ENCODE measurements around the gene NFIA.
"Not testable (repeated sequence)": the region's sequence is repeated elsewhere in the genome, so short reads cannot be mapped to it uniquely, and the experiment has no call there.

The NFIA gene

GRCh38 chr1:61064673-61065072 is 17.7 kb upstream of the NFIA start:
- Histone ChIP-seq H3K4me1 (ENCODE audit: control insufficient read depth, insufficient read depth, low read length) (no peaks in the 10 kb centered on the region), H3K4me3 (ENCODE audit: low read depth, low read length) (no peak overlapping the region), H3K27me3 (ENCODE audit: control insufficient read depth, insufficient read depth, low read length) (no peaks in the 10 kb centered on the region; the same call in 1 of the 2 replicates), H3K9ac (ENCODE audit: low read depth, low read length) (no peak overlapping the region), H3K36me3 (ENCODE audit: control insufficient read depth, insufficient read depth, low read length) (no peaks in the 10 kb centered on the region), H3K27ac (ENCODE audit: low read depth, low read length) (no peak overlapping the region), H3K9me3 (ENCODE audit: control insufficient read depth, insufficient read depth, low read length) (no peaks in the 10 kb centered on the region)

GRCh38 chr1:61067446-61068019 is 14.8 kb upstream of the NFIA start:
- no peaks in the 10 kb centered on the region for H3K9me3 ChIP-seq (ENCODE audit: control insufficient read depth, insufficient read depth, low read length)
- H3K36me3 ChIP-seq (ENCODE audit: control insufficient read depth, insufficient read depth, low read length): no peaks in the 10 kb centered on the region
- H3K9ac ChIP-seq (ENCODE audit: low read depth, low read length): no peak overlapping the region
- no peak overlapping the region for H3K4me3 ChIP-seq (ENCODE audit: low read depth, low read length)
- peaks cover 25% of the 10 kb centered on the region for H3K27me3 ChIP-seq (ENCODE audit: control insufficient read depth, insufficient read depth, low read length)
- no peak overlapping the region for H3K27ac ChIP-seq (ENCODE audit: low read depth, low read length)
- peaks cover 12% of the 10 kb centered on the region; the same call in 1 of the 2 replicates for H3K4me1 ChIP-seq (ENCODE audit: control insufficient read depth, insufficient read depth, low read length)

GRCh38 chr1:61070054-61070453 is 12.3 kb upstream of the NFIA start:
- Histone ChIP-seq H3K9ac (ENCODE audit: low read depth, low read length) (no peak overlapping the region), H3K36me3 (ENCODE audit: control insufficient read depth, insufficient read depth, low read length) (no peaks in the 10 kb centered on the region), H3K27ac (ENCODE audit: low read depth, low read length) (no peak overlapping the region), H3K4me3 (ENCODE audit: low read depth, low read length) (no peak overlapping the region), H3K9me3 (ENCODE audit: control insufficient read depth, insufficient read depth, low read length) (no peaks in the 10 kb centered on the region), H3K27me3 (ENCODE audit: control insufficient read depth, insufficient read depth, low read length) (peaks cover 30% of the 10 kb centered on the region), H3K4me1 (ENCODE audit: control insufficient read depth, insufficient read depth, low read length) (peaks cover 12% of the 10 kb centered on the region; the same call in 1 of the 2 replicates)

GRCh38 chr1:61071205-61072130 is 10.9 kb upstream of the NFIA start:
- peaks cover 17% of the 10 kb centered on the region for H3K4me1 ChIP-seq (ENCODE audit: control insufficient read depth, insufficient read depth, low read length)
- H3K27ac ChIP-seq (ENCODE audit: low read depth, low read length): no peak overlapping the region

GRCh38 chr1:61073871-61074270 is 8.5 kb upstream of the NFIA start:
- no peaks in the 10 kb centered on the region for H3K9me3 ChIP-seq (ENCODE audit: control insufficient read depth, insufficient read depth, low read length)
- peaks cover 28% of the 10 kb centered on the region for H3K4me1 ChIP-seq (ENCODE audit: control insufficient read depth, insufficient read depth, low read length)
- no peak overlapping the region for H3K4me3 ChIP-seq (ENCODE audit: low read depth, low read length)
- H3K27ac ChIP-seq (ENCODE audit: low read depth, low read length): no peak overlapping the region
- peaks cover 50% of the 10 kb centered on the region for H3K27me3 ChIP-seq (ENCODE audit: control insufficient read depth, insufficient read depth, low read length)
- H3K9ac ChIP-seq (ENCODE audit: low read depth, low read length): no peak overlapping the region
- no peaks in the 10 kb centered on the region for H3K36me3 ChIP-seq (ENCODE audit: control insufficient read depth, insufficient read depth, low read length)

More at GRCh38 chr1:61071205-61072130, 10.9 kb upstream of the NFIA start:
- H3K4me3 ChIP-seq (ENCODE audit: low read depth, low read length): no peak overlapping the region
- no peaks in the 10 kb centered on the region for H3K36me3 ChIP-seq (ENCODE audit: control insufficient read depth, insufficient read depth, low read length)
- no peaks in the 10 kb centered on the region for H3K9me3 ChIP-seq (ENCODE audit: control insufficient read depth, insufficient read depth, low read length)
- peaks cover 41% of the 10 kb centered on the region for H3K27me3 ChIP-seq (ENCODE audit: control insufficient read depth, insufficient read depth, low read length)
- H3K9ac ChIP-seq (ENCODE audit: low read depth, low read length): no peak overlapping the region

GRCh38 chr1:61075833-61076232 is 6.5 kb upstream of the NFIA start:
- Histone ChIP-seq H3K27me3 (ENCODE audit: control insufficient read depth, insufficient read depth, low read length) (peaks cover 59% of the 10 kb centered on the region), H3K4me3 (ENCODE audit: low read depth, low read length) (0 out of 2 replicates have a peak overlapping the region, but pooled peaks have one; percentile 78), H3K4me1 (ENCODE audit: control insufficient read depth, insufficient read depth, low read length) (peaks cover 37% of the 10 kb centered on the region)
- not testable (repeated sequence) for H3K9me3 ChIP-seq (ENCODE audit: control insufficient read depth, insufficient read depth, low read length); H3K27ac ChIP-seq (ENCODE audit: low read depth, low read length); H3K36me3 ChIP-seq (ENCODE audit: control insufficient read depth, insufficient read depth, low read length); H3K9ac ChIP-seq (ENCODE audit: low read depth, low read length)

- H3K9me3 ChIP-seq (ENCODE audit: control insufficient read depth, insufficient read depth, low read length): no peaks in the 10 kb centered on the region
- peak overlapping the region; percentile 93 for H3K27ac ChIP-seq (ENCODE audit: low read depth, low read length)
- H3K4me1 ChIP-seq (ENCODE audit: control insufficient read depth, insufficient read depth, low read length): peaks cover 39% of the 10 kb centered on the region
- H3K9ac ChIP-seq (ENCODE audit: low read depth, low read length): peak overlapping the region; percentile 68
- no peaks in the 10 kb centered on the region for H3K36me3 ChIP-seq (ENCODE audit: control insufficient read depth, insufficient read depth, low read length)
- peak overlapping the region; percentile 78 for H3K4me3 ChIP-seq (ENCODE audit: low read depth, low read length)
- H3K27me3 ChIP-seq (ENCODE audit: control insufficient read depth, insufficient read depth, low read length): peaks cover 59% of the 10 kb centered on the region
Measured at GRCh38 chr1:61076728-61077675, 5.4 kb upstream of the NFIA start.

GRCh38 chr1:61077676-61078541 is 4.5 kb upstream of the NFIA start:
- Histone ChIP-seq H3K9ac (ENCODE audit: low read depth, low read length) (peak overlapping the region; percentile 68; the same call in 1 of the 2 replicates), H3K27ac (ENCODE audit: low read depth, low read length) (peak overlapping the region; percentile 93), H3K9me3 (ENCODE audit: control insufficient read depth, insufficient read depth, low read length) (no peaks in the 10 kb centered on the region), H3K27me3 (ENCODE audit: control insufficient read depth, insufficient read depth, low read length) (peaks cover 57% of the 10 kb centered on the region), H3K4me1 (ENCODE audit: control insufficient read depth, insufficient read depth, low read length) (peaks cover 39% of the 10 kb centered on the region), H3K4me3 (ENCODE audit: low read depth, low read length) (peak overlapping the region; percentile 78), H3K36me3 (ENCODE audit: control insufficient read depth, insufficient read depth, low read length) (no peaks in the 10 kb centered on the region)

- H3K27me3 ChIP-seq (ENCODE audit: control insufficient read depth, insufficient read depth, low read length): peaks cover 65% of the 10 kb centered on the region
- H3K4me1 ChIP-seq (ENCODE audit: control insufficient read depth, insufficient read depth, low read length): peaks cover 40% of the 10 kb centered on the region
- H3K27ac ChIP-seq (ENCODE audit: low read depth, low read length): no peak overlapping the region
- no peak overlapping the region for H3K9ac ChIP-seq (ENCODE audit: low read depth, low read length)
- no peaks in the 10 kb centered on the region for H3K9me3 ChIP-seq (ENCODE audit: control insufficient read depth, insufficient read depth, low read length)
- no peak overlapping the region for H3K4me3 ChIP-seq (ENCODE audit: low read depth, low read length)
- H3K36me3 ChIP-seq (ENCODE audit: control insufficient read depth, insufficient read depth, low read length): no peaks in the 10 kb centered on the region
Measured at GRCh38 chr1:61078618-61079295, 3.6 kb upstream of the NFIA start.
